KMS-11 (cell line): ENCODE data around the gene SKIC2.
"Not testable (repeated sequence)": the region's sequence is repeated elsewhere in the genome, so short reads cannot be mapped to it uniquely, and the experiment has no call there.

Source experiments
- H2AFZ ChIP-seq: fragments of 200-600 bp; sonication (generic); 2 replicates; pipeline ENCODE4 v1.6.1; 2016; ENCODE audit warnings: antibody characterized with exemption, mixed run types, low read depth
- H3K27ac ChIP-seq: fragments of 200-600 bp; sonication (generic); 2 replicates; pipeline ENCODE4 v1.6.1; 2016; ENCODE audit warnings: mild to moderate bottlenecking, mixed run types
- H3K27me3 ChIP-seq: fragments of 200-600 bp; sonication (generic); 2 replicates; pipeline ENCODE4 v1.6.1; 2017; ENCODE audit warnings: mild to moderate bottlenecking, low read depth, mixed run types, moderate library complexity; ENCODE audit not compliant: insufficient read depth
- H3K36me3 ChIP-seq: fragments of 200-600 bp; sonication (generic); 2 replicates; pipeline ENCODE4 v1.6.1; 2017; ENCODE audit warnings: mild to moderate bottlenecking, mixed run types; ENCODE audit not compliant: insufficient read depth
- H3K4me1 ChIP-seq: fragments of 200-600 bp; sonication (generic); 2 replicates; pipeline ENCODE4 v1.6.1; 2016; ENCODE audit warnings: mild to moderate bottlenecking, low read depth, mixed run types; ENCODE audit not compliant: poor library complexity, severe bottlenecking
- H3K4me2 ChIP-seq: fragments of 200-600 bp; sonication (generic); 2 replicates; pipeline ENCODE4 v1.7.0; 2016; ENCODE audit warnings: mild to moderate bottlenecking, mixed run types
- H3K4me3 ChIP-seq: fragments of 200-600 bp; sonication (generic); IDR thresholded peaks from 2 replicates; pipeline ENCODE4 v1.6.1; 2017; ENCODE audit warnings: low read depth, low read length, mixed read lengths; ENCODE audit not compliant: insufficient read depth
- H3K79me2 ChIP-seq: fragments of 200-600 bp; sonication (generic); 2 replicates; pipeline ENCODE4 v1.6.1; 2016; ENCODE audit warnings: low read depth, mixed run types; ENCODE audit not compliant: insufficient read depth
- H3K9ac ChIP-seq: fragments of 200-600 bp; sonication (generic); 2 replicates; pipeline ENCODE4 v1.6.1; 2016; ENCODE audit warnings: mild to moderate bottlenecking, mixed run types
- H4K20me1 ChIP-seq: fragments of 200-600 bp; sonication (generic); 2 replicates; pipeline ENCODE4 v1.6.1; 2016; ENCODE audit warnings: mild to moderate bottlenecking, mixed run types; ENCODE audit not compliant: insufficient read depth
- TF ChIP-seq, protein P1 (sequence below): fragments of 200-600 bp; sonication (generic); conservative IDR thresholded peaks from 2 replicates; pipeline ENCODE4 v1.6.1; 2017; ENCODE audit warnings: low read depth, mild to moderate bottlenecking, antibody characterized with exemption, low read length, moderate library complexity, mixed read lengths

Gene SKIC2

DNA sequence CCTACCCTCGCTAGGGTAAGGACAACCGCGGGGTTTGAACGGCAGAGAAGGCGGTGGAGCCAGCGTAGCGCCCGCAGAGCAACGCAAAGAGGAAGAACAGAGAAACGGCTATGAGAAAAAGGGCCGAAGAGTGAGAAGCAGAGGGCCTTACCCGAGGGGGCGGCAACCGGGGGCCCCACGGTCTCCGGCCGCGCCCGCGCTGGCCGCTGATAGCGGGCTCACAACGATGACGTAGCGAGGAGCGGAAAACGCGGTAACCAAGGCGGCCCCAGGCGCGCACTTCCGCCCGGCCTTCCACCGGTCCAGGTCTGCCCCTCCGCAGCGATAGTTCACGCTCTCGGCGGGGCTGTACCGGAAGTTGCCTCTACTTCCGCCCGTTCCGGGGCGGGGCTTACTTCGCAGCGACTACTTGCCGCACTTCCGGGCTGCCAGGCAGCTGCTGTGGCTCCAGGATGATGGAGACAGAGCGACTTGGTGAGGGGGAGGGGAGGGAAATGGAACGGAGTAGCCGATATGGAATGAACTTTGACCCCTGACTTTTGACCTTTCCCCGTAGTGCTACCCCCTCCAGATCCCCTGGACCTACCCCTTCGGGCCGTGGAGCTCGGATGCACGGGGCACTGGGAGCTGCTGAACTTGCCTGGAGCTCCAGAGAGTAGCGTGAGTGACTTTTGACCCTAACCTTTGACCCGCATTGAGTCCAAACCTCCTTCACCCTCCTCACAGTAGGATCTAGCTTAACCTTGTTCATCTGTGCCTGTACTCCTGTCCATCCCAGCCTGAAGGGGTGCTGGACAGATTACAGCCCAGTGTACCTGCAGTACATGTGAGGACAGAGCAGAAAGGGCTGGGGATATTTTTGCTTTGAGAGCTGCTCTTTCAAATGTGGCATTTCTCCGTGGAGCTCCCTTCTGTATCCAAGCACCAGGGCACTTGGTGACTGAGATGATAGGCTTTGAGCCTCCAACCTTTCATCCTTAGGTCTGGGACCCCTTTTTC is at the start of gene SKIC2, which contains the start of gene NELFE:
Gene SKIC2 (plus strand): TSS at position 435 of the 999 bp plus-strand sequence. CDS start 18 bp downstream, at position 453.
Gene NELFE (minus strand): TSS at position 231 of the 999 bp plus-strand sequence. CDS start 525 bp downstream, outside the sequence.
- peak within 1 kb of the TSS; percentile 76 for H3K4me3 ChIP-seq
- H3K79me2 ChIP-seq = peaks cover 18% of the 10 kb centered on the region
- H4K20me1 ChIP-seq = no peaks in the 10 kb centered on the region
- H3K36me3 ChIP-seq = peaks cover 13% of the 10 kb centered on the region; the same call in 1 of the 2 replicates
- no peak within 1 kb of the TSS; the same call in 1 of the 2 replicates for H3K27ac ChIP-seq
- no peaks in the 10 kb centered on the region for H3K27me3 ChIP-seq
- peak within 1 kb of the TSS; percentile 54 for H3K9ac ChIP-seq
- H3K4me2 ChIP-seq = peak within 1 kb of the TSS; percentile 71
- H2AFZ ChIP-seq = peak within 1 kb of the TSS; percentile 36
- TF ChIP-seq, protein P1, sequence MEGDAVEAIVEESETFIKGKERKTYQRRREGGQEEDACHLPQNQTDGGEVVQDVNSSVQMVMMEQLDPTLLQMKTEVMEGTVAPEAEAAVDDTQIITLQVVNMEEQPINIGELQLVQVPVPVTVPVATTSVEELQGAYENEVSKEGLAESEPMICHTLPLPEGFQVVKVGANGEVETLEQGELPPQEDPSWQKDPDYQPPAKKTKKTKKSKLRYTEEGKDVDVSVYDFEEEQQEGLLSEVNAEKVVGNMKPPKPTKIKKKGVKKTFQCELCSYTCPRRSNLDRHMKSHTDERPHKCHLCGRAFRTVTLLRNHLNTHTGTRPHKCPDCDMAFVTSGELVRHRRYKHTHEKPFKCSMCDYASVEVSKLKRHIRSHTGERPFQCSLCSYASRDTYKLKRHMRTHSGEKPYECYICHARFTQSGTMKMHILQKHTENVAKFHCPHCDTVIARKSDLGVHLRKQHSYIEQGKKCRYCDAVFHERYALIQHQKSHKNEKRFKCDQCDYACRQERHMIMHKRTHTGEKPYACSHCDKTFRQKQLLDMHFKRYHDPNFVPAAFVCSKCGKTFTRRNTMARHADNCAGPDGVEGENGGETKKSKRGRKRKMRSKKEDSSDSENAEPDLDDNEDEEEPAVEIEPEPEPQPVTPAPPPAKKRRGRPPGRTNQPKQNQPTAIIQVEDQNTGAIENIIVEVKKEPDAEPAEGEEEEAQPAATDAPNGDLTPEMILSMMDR = no peak
- peaks cover 9% of the 10 kb centered on the region for H3K4me1 ChIP-seq

DNA sequence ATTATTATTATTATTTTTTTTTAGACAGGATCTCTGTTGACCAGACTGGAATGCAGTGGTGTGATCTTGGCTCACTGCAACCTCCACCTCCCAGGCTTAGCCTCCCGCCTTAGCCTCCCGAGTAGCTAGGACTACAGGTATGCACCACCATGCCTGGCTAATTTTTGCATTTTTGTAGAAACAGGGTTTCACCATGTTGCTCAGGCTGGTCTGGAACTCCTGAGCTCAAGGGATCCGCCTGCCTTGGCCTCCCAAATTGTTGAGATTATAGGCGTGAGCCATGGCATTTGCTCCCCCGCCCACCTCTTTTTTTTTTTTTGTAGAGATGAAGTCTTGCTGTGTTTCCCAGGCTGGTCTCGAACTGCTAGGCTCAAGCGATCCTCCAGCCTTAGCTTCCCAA is 49.7 kb upstream of the SKIC2 start:
- not testable (repeated sequence) for H3K79me2 ChIP-seq, H2AFZ ChIP-seq, H3K27ac ChIP-seq, H3K36me3 ChIP-seq, H3K27me3 ChIP-seq, H3K4me3 ChIP-seq, H3K9ac ChIP-seq, H4K20me1 ChIP-seq, H3K4me2 ChIP-seq
- H3K4me1 ChIP-seq = peaks cover 11% of the 10 kb centered on the region

DNA sequence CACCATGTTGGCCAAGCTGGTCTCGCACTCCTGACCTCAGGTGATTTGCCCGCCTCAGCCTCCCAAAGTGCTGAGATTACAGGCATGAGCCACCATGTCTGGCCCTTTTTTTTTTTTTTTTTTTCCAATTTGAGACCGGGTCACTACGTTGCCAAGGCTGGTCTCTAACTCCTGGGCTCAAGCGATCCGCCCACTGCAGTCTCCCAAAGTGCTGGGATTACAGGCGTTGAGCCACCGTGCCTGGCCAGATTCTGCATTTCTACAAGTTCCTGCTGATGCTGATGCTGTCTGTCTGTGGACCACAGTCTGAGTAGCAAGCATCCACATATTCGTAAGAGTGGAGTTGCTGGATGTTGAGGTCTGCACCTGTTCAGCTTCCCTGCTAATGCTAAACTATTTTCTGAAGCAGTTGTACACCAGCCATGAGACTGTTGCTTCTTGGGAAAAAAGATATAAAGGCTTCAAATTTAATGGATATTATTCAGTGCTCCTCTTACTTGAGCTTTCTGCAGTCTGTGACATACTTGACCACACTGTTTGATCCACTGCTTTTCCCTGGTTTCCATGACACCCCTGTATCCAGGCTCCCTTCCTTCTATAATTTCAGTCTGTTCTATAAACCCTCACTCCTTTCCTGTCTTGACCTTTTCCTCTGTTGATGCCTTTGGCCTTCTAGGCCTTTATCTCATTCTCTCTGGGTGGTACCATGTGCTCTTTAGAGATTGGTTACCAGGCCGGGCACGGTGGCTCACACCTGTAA is 47.0 kb upstream of the SKIC2 start:
- peaks cover 6% of the 10 kb centered on the region for H3K4me1 ChIP-seq
- H3K27ac ChIP-seq = no peak overlapping the region
- H3K27me3 ChIP-seq = no peaks in the 10 kb centered on the region
- no peaks in the 10 kb centered on the region for H4K20me1 ChIP-seq
- no peak overlapping the region for H2AFZ ChIP-seq
- no peak overlapping the region for H3K4me3 ChIP-seq
- H3K9ac ChIP-seq = no peak overlapping the region
- no peaks in the 10 kb centered on the region for H3K79me2 ChIP-seq
- TF ChIP-seq, protein P1 = no peak
- no peaks in the 10 kb centered on the region for H3K36me3 ChIP-seq
- no peak overlapping the region for H3K4me2 ChIP-seq

DNA sequence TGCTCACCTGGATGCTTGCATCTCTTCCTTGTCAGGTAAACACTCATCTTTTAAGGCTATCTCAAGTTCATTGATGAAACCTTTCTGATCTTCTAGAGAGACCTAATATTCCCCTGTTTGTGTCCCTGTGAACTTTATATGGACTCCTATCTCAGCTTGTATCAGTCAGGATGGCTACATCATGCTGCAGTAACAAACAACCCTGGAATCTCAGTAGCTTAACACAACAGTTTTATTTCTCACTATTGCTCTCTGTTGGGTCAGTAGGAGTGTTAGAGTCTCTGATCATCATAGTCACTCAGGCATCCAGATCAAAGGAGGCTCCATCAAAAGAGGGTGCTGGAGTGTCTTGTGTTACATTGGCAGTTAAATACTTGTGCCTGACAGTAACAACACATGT is 43.6 kb upstream of the SKIC2 start:
- TF ChIP-seq, protein P1 = no peak
- Histone ChIP-seq H3K27me3 (no peaks in the 10 kb centered on the region), H3K79me2 (no peaks in the 10 kb centered on the region), H3K4me2 (no peak overlapping the region), H3K4me3 (no peak overlapping the region), H3K4me1 (no peaks in the 10 kb centered on the region), H3K9ac (no peak overlapping the region), H2AFZ (no peak overlapping the region), H3K27ac (no peak overlapping the region), H4K20me1 (no peaks in the 10 kb centered on the region), H3K36me3 (no peaks in the 10 kb centered on the region)
